Activated CD8-positive, alpha-beta memory T cell treated with anti-CD3 and anti-CD28 coated beads for 4 hours (primary cell): Measurements from ENCODE around the gene HLF.
"Not testable (repeated sequence)": the region's sequence is repeated elsewhere in the genome, so short reads cannot be mapped to it uniquely, and the experiment has no call there.

Source experiments
- DNase-seq, 2 donors: peaks; one replicate each; pipeline ENCODE4 v3.0.0-alpha.2; 2020; ENCODE audit warnings: low read depth in 2 of 2

Gene HLF

DNA sequence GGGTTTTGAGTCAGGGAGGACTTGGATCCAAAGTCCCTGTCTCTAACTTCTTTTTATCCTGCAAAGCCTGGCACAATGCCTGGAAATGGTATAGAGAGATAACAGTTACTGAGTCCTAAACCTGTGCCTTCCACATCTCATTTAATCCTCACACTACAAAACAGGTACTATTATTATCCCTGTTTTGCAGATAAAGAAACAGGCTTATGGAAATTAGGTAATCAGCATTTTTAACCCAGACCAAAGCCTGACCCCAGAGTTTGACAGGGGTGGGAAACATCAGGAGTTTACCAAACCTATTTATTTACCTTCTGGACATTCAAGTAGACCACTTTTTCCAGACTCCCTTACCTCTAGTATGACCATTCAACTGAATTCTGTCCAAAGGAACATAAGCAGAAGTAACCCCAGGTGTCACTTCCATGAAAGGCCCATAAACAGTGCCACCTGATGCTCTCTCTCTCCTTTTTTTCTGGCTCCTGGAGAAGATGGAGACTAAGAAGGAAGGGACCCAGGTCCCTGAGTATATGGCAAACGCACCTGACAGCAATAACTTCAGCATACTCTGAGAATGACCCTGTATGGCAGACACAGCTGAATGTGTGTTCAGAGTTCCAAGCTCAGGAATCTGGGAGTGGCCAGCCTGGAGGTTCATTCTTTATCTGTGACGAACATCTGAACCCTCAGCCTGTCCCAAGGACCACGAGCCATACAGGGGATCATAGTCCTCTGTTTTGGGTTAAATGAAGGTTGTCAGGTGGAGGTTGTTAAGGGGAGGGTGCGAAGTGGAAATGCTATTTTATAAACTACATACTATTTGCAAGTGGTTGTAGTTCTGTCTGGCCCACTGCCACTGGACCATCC, 62.7 kb downstream of the HLF start:
- no peak for DNase-seq

DNA sequence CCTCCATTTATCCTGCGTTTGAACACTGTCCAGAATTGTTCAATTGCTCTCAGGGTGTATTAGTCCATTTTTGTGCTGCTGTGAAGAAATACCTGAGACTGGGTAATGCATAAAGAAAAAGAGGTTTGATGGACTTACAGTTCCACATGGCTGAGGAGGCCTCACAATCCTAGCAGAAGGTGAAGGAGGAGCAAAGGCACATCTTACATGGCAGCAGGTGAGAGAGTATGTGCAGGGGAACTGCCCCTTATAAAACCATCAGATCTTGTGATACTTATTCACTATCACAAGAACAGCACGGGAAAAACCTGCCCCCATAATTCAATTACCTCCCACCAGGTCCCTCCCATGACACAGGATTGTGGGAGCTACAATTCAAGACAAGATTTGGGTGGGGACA, 63.8 kb downstream of the HLF start:
- DNase-seq = not testable (repeated sequence)

DNA sequence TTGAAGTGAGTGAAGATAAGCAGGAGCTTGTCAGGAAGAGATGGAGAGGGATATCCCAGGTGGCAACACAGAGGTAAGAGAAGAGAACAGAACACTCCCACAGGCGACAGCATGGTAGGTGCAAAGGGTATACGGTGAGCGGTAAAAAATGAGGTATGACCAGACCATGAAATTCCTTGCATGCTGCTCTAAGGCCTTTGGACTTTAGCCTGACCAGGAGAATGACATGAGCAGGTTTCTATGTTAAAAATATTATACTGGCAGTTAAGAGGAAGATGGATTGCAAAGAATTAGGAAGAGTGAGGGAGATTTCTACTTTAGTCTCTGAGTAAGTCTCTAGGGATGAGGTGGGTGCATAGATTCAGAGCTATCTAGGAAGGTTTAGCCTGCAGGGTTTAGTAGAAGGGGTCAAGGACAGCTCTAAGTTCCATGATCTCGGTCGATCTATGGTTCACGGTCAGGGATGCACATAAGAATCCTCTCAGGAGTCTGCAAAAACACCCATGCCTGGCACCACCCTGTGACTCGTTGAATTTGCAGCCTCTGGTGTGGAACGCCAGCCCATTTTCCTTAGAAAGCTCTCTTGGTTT, 65.7 kb downstream of the HLF start:
- DNase-seq = no peak

DNA sequence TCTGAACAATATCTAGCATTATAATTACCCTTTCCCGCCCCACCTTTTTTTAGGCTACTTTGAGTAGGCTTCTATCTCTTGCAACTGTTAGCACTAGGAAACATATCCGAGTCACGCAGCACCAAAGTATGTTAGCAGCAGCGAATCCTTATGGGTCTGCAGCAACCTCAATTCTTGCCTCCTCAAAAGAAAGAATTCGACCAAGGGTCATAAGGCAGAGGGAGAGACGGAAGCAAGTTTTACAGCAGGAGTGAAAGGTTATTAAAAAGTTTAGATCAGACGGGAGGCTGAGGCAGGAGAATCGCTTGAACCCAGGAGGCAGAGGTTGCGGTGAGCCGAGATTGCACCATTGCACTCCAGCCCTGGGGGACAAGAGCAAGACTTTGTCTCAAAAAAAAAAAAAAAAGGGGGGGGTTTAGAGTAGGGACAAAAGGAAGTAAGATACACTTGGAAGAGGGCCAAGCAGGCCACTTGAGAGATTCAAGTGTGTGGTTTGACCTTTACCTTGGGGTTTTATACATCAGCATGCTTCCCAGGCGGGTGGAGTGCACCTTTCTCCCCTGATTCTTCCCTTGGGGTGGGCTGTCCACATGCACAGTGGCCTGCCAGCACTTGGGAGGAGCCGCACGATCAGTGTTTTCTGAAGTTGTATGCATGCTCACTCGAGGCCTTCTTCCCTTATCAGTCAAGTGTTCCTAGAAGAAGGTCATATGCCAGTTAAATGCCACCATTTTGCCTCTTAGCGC, 67.7 kb downstream of the HLF start:
- DNase-seq = no peak

DNA sequence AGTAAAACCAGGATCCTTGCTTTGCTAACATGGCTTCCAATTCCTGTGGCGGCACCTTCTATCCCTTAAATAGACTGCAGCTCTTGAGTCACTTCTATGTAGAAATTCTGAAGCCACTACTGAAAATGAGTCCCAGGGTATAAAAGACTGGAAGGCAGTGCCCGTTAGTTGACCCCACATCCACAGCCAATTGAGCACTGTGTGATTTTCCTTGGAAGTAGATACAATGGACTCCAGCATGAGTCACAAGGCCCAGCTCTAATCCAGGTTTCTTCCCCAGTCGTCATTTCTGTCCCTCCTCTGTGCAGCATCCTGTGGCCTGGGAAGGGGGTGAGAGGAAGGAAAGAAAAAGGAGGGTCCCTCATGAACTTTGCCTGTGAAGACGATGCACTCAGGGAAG, 69.5 kb downstream of the HLF start:
- no peak for DNase-seq

DNA sequence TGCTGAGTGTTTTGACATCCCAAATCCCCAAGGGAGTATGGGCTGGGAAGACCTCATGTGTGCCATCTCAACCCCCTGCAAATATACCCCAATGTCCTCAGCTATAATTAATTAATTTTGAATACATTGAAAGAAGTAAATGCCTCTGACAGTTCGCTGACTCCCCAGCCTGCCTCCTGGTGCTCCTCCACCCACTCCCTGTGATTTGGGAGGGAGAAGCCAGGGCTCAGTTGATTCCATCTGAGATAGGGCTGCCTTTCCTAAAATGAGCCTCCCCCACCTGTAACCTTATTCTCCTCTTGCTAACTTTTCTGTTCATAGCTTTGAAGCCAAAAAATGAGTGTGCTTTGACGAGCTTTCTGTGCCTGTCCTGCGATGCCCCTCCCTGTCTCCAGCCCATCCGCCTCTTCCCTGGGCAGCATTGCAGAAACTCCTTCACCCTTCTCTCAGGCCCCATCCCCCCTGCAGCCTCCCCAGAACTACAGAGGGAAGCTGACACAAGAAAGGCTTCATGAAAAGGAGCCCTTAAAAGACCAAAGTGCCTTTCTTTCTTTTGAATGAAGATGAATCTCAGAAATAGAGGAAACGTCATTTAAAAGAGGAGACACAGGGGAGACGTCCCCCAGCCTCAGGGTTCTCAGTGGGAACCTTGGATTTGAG, 70.3 kb downstream of the HLF start:
- DNase-seq = no peak

DNA sequence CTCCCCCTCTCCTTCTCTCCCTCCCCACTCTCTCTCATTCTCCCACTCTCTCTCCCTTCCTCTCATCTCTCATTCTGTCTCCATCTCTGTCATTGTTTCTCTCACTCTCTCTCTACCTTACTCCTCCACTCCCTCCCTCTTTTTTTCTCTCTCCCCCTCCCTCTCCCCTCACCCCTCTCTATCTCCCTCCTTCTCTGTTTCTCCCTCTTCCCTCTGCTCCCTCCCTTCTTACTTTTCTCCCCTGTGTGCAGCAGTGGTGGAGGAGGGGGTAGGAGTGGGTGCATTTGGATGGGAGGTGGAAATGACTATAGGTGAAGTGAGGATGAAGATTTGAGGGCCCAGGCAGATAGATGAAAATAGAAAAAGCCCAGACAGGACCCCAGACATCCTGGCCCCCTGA, 70.9 kb downstream of the HLF start:
- DNase-seq = no peak

DNA sequence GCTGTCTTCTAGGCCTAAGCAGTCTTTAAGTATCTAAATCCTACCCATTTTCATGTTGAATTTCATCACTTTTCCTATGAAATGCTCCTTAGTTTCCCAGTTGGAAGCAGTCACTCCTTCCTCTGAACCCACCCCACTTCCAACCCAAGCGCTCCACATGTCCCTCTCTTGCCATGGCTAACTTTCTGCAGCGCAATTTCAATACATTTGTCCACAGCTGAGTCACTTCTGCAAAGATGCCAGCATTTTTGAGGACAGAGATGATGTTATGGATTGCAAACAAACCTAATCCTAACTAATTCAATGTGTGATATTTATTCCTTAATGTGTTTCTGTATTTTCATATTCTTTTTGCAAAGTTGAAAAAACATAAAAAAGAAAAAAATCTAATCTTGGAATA, 71.7 kb downstream of the HLF start:
- no peak for DNase-seq

DNA sequence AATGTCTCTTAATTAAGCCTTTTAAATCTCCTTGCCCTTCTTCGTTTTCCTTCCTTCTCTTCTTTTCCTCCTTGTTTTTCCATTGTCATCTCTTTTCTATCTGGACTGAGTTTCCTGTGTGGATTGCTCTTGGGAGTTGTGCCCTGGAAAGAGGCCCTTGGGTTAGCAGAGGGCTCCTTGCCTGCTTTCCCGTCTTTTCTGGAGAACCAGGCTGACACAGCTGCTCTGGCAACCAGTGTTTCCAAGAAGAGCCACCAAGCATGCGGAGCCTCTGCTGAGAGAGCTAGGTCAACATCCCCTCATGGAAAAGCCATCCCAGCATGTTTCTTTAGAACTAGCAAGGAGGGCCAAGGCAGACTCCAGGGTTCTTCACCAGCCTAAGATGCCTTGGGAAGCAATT, 75.4 kb downstream of the HLF start:
- DNase-seq = no peak

DNA sequence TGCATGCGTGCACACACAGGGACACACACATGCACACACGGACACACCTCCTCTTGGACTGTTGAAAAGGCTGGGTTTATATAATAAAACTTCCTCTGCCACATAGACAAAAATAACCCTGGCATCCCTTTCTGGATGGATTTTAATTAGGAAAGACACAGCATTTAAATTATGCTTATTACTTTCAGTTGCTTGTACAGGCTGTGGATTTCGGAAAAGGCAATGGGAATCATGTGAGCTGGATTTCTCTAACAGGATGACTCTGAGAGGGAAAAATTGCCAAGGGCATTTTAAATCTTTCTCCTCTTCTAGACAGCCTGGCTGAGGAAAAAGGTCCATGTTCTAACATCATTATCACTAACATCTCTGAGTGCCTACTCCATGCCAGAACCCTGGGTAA, 75.9 kb downstream of the HLF start:
- no peak for DNase-seq

DNA sequence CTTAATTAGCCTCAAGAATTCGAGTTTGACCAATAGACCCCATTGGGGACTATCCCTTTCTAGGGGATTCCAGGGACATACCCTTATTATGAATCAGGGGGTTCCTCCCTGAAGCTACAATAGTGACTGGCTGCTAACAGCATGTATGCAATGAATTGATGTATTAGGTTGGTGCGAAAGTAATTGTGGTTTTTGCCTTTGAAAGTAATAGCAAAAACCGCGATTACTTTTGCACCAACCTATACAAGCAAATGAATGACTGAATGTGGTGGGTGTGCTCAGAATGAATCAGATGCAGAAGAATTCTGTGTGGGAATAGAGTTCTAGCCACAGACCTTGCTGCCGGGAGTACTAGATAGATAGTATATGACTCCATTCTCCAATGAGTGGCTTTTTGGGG, 76.7 kb downstream of the HLF start:
- DNase-seq = no peak

DNA sequence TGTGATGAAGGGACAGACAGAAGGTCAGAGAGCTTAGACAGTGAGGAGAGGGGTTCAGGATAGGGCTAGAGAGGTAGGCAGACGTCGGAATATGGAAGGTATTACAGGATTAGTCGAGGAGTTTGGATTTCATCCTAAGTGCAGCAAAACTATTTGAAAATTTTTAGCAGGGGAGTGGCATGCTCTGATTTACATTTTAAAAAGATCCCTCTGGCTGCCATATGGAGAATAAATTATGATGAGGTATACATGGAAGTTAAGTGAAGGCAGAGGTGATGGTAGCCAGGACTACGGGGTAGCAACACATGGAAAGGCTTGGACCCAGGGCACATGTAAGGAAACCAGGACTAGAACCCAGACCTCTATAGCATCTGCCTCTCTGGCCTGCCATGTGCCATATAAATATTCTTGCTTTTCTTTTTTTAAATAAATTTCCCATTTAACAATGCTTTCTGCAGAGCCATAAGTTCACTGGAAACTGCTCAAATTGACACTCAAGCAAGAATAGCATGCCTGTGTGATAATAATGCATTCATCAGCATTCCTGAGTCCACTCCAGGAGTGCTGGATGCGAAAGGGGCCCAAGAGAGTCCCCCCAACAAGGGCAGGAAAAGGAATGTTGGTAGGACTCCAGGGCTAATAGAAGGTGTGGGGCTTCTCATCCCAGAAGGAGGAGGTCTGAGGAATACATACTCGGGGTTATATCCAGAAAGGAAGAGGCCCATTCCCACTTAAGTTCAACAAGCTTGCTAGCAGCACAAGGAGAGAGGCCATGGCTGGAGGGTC, 78.2 kb downstream of the HLF start:
- no peak for DNase-seq

DNA sequence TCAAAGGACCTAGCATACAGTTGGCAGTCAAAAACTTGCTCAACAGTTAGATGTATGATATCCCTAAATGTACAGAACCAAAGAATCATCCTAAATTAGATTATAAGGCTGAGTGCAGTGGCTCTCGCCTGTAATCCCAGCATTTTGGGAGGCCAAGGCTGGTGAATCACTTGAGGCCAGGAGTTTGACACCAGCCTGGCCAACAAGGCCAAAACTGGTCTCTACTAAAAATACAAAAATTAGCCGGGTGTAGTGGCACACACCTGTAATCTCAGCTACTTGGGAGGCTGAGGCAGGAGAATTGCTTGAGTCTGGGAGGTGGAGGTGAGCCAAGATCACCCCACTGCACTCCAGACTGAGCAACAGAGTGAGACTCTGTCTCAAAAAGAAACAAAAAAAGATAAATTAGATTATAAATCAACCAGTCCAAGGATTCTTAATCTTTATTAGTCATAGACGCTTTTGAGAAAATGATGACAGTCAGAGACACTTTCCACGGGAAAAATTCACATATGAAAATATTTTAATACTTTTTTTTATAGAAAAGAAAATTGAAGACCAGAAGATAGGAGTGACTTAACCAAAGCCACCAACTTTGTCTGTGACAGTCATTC, 79.2 kb downstream of the HLF start:
- no peak for DNase-seq

DNA sequence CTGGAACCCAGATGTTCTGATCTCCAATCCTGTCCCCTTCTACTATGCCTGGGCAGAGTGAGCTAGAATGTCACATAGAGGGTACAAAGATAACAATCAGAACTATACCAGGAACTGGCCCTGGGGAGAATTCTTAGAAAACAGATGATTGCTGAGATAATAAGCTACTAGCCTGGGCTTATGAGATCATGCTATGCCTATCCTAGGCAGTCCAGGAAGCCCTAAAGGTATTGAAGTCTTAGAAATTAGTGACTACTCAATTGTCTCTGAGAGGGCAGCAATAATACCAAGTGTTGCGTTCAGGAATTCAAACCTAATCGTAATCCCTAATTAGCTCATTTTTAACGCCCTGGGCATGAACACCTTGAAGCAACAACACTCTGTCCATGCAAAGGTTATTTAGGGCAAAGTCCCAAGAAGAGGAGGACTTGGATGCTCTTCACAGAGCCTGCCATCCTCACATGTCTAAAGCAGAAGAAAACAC, 79.8 kb downstream of the HLF start:
- DNase-seq = no peak

DNA sequence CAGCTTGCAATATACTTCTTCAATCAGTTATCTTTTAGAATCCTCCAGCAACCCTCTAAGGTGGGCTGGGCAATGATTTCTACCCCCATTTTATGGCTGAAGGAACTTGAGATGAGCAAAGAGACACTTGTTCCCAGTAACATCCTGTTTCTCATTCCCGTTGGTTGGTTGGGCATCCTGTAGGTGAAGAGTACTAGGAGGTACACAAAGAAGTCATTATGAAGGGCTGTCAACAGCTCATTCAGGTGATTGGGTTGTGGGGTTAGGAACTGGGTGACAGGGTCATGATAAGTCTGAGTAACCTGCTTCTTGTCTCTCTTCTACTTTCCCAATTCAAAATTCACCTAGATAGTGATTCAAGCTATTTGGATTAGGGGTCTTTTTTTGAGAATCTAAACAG, 80.4 kb downstream of the HLF start:
- no peak for DNase-seq

DNA sequence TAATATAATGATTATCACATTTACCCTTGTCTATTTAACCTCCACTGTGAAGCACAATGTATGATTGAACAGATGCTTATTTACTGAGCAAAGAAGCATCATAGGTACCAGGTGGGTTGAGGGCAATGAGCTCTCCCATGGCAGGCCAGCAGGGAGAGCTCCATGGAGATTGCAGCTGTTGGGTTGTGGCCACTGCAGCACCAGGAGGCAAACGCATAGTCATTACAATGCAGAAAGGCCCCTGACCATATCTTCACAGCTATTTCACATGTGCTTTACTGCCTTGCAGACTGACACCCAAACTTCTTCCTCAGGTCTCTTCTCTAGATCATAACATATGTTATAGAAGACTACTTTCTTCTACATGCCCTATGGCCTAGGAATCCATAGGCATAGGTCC, 81.9 kb downstream of the HLF start:
- DNase-seq = no peak

DNA sequence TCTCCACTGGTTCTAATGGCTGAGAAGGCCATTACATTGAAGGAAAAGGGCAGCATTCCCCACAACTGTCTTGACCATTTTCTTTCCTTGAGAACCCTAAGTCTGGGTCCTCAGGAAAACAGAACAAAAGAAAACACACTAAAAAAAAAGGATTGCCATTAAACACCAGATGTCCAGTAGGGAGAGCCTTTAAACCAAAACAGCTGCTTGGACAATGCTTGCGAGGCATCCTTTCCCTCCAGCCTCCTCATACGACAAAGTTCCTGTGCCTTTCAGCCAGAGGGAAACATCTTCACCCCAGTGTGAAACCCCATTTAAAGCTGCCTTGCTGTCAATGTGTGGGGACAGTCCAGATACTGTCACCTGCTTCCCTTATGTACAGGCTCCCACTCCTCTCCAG, 82.6 kb downstream of the HLF start:
- no peak for DNase-seq

DNA sequence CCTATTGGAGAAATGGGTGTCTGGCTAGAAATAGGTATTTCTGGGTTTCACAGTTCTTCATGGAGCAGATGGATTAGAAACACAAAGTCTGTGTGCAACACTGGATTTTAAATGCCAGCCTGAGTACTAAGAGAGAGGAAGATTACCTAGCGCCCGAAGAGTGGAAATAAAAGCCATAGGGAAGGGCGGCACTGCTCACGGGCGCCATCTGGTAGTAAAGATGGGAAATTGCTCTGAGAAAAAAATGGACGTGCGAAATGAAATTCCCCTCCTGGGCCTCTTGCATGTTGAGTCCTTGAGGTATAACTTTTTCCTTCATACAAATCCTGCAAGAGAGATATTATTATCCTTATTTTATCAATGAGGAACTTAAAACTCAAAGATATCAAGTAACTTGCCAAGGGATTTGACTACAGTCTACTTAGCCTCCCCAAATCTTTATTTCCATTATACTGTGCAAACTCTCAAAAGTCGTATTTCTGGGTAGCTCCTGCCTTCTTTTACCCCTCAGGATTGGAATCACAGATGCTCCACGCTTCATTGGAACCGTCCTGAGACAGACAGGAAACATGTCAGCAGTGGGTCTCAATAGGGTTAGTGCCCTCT, 84.1 kb downstream of the HLF start:
- DNase-seq = peak in 1 of 2 donors; percentile 3

DNA sequence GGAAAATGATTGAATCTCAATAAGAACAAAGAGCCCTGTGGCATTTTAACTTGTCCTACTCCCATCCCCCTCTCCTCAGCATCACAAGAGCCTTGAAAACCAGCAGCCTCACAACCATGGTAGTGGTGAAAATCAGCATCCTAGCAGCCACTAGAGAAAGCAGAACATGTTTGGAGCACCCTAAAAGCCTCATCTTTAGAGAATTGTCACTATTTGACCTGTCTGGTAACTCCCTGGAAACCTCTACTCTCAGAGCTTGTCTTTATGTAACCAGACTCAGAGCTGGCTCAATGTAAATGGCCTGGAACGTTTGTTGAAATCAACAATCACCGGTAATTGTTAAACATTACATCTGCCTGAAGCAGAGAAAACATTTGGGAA, 86.1 kb downstream of the HLF start:
- DNase-seq = no peak

DNA sequence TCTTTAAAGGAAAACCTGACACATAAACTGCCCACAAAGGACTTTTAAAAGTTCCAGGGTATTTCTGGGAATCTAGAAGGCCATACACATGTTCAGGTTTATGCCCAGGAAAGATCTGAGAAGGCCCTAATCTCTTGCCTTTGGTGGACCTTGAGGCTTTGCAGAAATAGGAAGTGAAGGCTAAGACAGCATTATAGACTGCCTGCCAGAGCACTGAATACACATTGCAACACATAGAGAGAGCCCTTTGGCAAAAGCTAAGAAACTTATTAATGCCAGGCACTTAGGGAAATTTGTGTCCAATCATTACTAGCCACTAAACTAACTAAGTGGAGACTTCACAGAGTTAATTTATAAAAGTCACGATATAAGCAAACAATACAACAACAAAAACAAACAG, 86.5 kb downstream of the HLF start:
- DNase-seq = no peak

DNA sequence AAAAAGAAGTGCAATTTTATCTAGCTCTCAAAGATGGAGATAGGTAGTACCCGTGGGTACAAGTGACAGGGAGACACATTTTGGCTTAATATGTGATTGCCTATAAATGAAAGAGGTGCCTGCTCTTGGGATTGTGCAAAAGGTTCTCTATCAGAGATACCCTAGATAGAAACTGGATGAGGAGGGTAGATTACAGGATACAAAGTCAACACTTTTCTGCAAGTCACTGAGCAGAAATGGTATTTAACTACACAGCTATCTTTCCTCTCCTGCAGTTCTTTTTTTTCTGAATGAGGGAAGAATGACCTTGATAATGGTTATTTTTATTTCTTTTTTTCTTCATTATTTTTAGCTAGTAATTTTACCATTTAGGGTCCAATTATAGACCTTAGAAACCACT, 89.2 kb downstream of the HLF start:
- no peak for DNase-seq
